Neuronal stem cell (in vitro differentiated cells): Measurements from ENCODE around the gene KRTAP5-6.
"Not testable (repeated sequence)": the region's sequence is repeated elsewhere in the genome, so short reads cannot be mapped to it uniquely, and the experiment has no call there.

Experiments
- DNase-seq: peaks from one replicate; pipeline ENCODE4 v3.0.0-alpha.2; 2013; ENCODE audit warnings: low spot score
- H2AFZ ChIP-seq: one replicate; pipeline ENCODE4 v1.6.1; 2013; ENCODE audit warnings: mild to moderate bottlenecking, low read length, inconsistent platforms
- H2AK5ac ChIP-seq: 2 replicates; pipeline ENCODE4 v1.6.1; 2013; ENCODE audit warnings: low read depth, mild to moderate bottlenecking, inconsistent platforms, low read length, moderate library complexity, mixed read lengths
- H2BK120ac ChIP-seq: 2 replicates; pipeline ENCODE4 v1.6.1; 2013; ENCODE audit warnings: low read depth, mild to moderate bottlenecking, inconsistent platforms, low read length, moderate library complexity, mixed read lengths
- H2BK12ac ChIP-seq: one replicate; pipeline ENCODE4 v1.6.1; 2013; ENCODE audit warnings: low read length, inconsistent platforms
- H2BK15ac ChIP-seq: 2 replicates; pipeline ENCODE4 v1.6.1; 2013; ENCODE audit warnings: mild to moderate bottlenecking, low read length, inconsistent platforms, mixed read lengths
- H2BK5ac ChIP-seq: one replicate; pipeline ENCODE4 v1.6.1; 2013; ENCODE audit warnings: inconsistent platforms, mild to moderate bottlenecking, low read length, moderate library complexity
- H3K14ac ChIP-seq: one replicate; pipeline ENCODE4 v1.6.1; 2013; ENCODE audit warnings: low read length, inconsistent platforms
- H3K18ac ChIP-seq: 2 replicates; pipeline ENCODE4 v1.6.1; 2013; ENCODE audit warnings: low read length, inconsistent platforms
- H3K23ac ChIP-seq: 2 replicates; pipeline ENCODE4 v1.6.1; 2013; ENCODE audit warnings: low read depth, mild to moderate bottlenecking, mixed read lengths, low read length, inconsistent platforms; ENCODE audit not compliant: poor library complexity
- H3K27ac ChIP-seq: replicated peaks from 3 replicates; pipeline ENCODE4 v1.5.1; 2013; ENCODE audit warnings: low read length, inconsistent platforms
- H3K27me3 ChIP-seq, 3 experiments: 2 replicates each; pipeline ENCODE4 v1.6.1; 2013; ENCODE audit warnings: low read length in 3 of 3, mild to moderate bottlenecking in 2 of 3, inconsistent platforms in 1 of 3, low read depth in 1 of 3, mixed read lengths in 1 of 3, moderate library complexity in 1 of 3; ENCODE audit not compliant: control insufficient read depth in 3 of 3, insufficient read depth in 3 of 3
- H3K36me3 ChIP-seq, 2 donors: replicated peaks in 1 of 2; 2 replicates each; pipeline ENCODE4 v1.6.1; 2013; ENCODE audit warnings: low read length in 2 of 2; ENCODE audit not compliant: control insufficient read depth in 2 of 2, insufficient read depth in 2 of 2
- H3K4ac ChIP-seq: 2 replicates; pipeline ENCODE4 v1.6.1; 2013; ENCODE audit warnings: inconsistent platforms, mild to moderate bottlenecking, low read length, moderate library complexity
- H3K4me1 ChIP-seq, 2 donors: 1 replicate in 1 of 2; 2 replicates in 1 of 2; pipeline ENCODE4 v1.6.1; 2013; ENCODE audit warnings: low read length in 2 of 2, low read depth in 1 of 2; ENCODE audit not compliant: control insufficient read depth in 2 of 2, insufficient read depth in 1 of 2
- H3K4me2 ChIP-seq: one replicate; pipeline ENCODE4 v1.6.1; 2013; ENCODE audit warnings: mild to moderate bottlenecking, low read length, inconsistent platforms; ENCODE audit not compliant: insufficient read depth, poor library complexity, severe bottlenecking
- H3K4me3 ChIP-seq, 2 donors: 2 replicates each; pipeline ENCODE4 v1.5.1; 2013; ENCODE audit warnings: low read length in 2 of 2, mild to moderate bottlenecking in 2 of 2, inconsistent platforms in 1 of 2, moderate library complexity in 1 of 2
- H3K79me1 ChIP-seq: one replicate; pipeline ENCODE4 v1.6.1; 2013; ENCODE audit warnings: low read depth, mild to moderate bottlenecking, inconsistent platforms, low read length, moderate library complexity
- H3K9ac ChIP-seq: one replicate; pipeline ENCODE4 v1.6.1; 2013; ENCODE audit warnings: mild to moderate bottlenecking, low read depth, low read length, inconsistent platforms; ENCODE audit not compliant: poor library complexity
- H3K9me3 ChIP-seq, 2 donors: replicated peaks in 1 of 2; 2 replicates each; pipeline versions ENCODE3 to v1.6.1; 2013; ENCODE audit warnings: low read length in 2 of 2, mild to moderate bottlenecking in 2 of 2, inconsistent platforms in 1 of 2, low read depth in 1 of 2, mixed read lengths in 1 of 2, moderate library complexity in 1 of 2; ENCODE audit not compliant: control insufficient read depth in 2 of 2, insufficient read depth in 1 of 2
- H4K8ac ChIP-seq: one replicate; pipeline ENCODE4 v1.6.1; 2013; ENCODE audit warnings: low read depth, mild to moderate bottlenecking, inconsistent platforms, low read length, moderate library complexity
- H4K91ac ChIP-seq: one replicate; pipeline ENCODE4 v1.6.1; 2013; ENCODE audit warnings: low read length, low read depth, mild to moderate bottlenecking, inconsistent platforms; ENCODE audit not compliant: poor library complexity
- WGBS, 2 donors: extraction: QIAGEN DNeasy Blood & Tissue Kit; methylation state at CpG; one replicate each; pipeline ENCODE4 v1.1.7; 2013; ENCODE audit warnings: missing lambda C conversion rate in 2 of 2, mixed read lengths in 1 of 2; ENCODE audit not compliant: insufficient read length in 2 of 2, insufficient replicate concordance in 1 of 2; ENCODE audit errors: extremely low coverage in 2 of 2; 5-methylcytosine and 5-hydroxymethylcytosine counted together

KRTAP5-6 gene

GRCh38 chr11:1669546-1670218 lies 27.3 kb upstream of the KRTAP5-6 start:
- WGBS, 2 donors: no CpG with 5 or more reads among the region's 21 CpGs

GRCh38 chr11:1670457-1670856 lies 26.5 kb upstream of the KRTAP5-6 start:
- H3K27me3 ChIP-seq: peaks cover 0 to 51% (median 0%) of the 10 kb centered on the region in 3 experiments
- not testable (repeated sequence) for H3K14ac ChIP-seq, H2AFZ ChIP-seq, H3K79me1 ChIP-seq, H2BK120ac ChIP-seq, H3K4ac ChIP-seq, H3K9ac ChIP-seq, H2BK12ac ChIP-seq, H3K4me2 ChIP-seq, H3K4me3 ChIP-seq, H3K18ac ChIP-seq, H3K9me3 ChIP-seq, H4K91ac ChIP-seq, H2BK5ac ChIP-seq, H3K27ac ChIP-seq, DNase-seq, H4K8ac ChIP-seq, H3K36me3 ChIP-seq
- no CpG with 5 or more reads among the region's 1 CpG for WGBS, 2 donors
- H2BK15ac ChIP-seq: peak overlapping the region; percentile 42
- peaks cover 0 to 17% of the 10 kb centered on the region in 2 donors for H3K4me1 ChIP-seq
- peak overlapping the region; percentile 63 for H2AK5ac ChIP-seq
- peak overlapping the region; percentile 38 for H3K23ac ChIP-seq

More at GRCh38 chr11:1669546-1670218, 27.3 kb upstream of the KRTAP5-6 start:
- no peak overlapping the region for H2BK15ac ChIP-seq
- no peak overlapping the region for H2AFZ ChIP-seq
- no peak overlapping the region for H3K9ac ChIP-seq
- no peaks in the 10 kb centered on the region for H3K36me3 ChIP-seq
- peak overlapping the region; percentile 3 for H3K18ac ChIP-seq
- no peak overlapping the region for H3K4ac ChIP-seq
- H4K8ac ChIP-seq: no peak overlapping the region
- peaks cover 0 to 43% (median 0%) of the 10 kb centered on the region in 3 experiments for H3K27me3 ChIP-seq
- H2AK5ac ChIP-seq: peak overlapping the region; percentile 2
- H3K27ac ChIP-seq: no peak overlapping the region
- H3K4me1 ChIP-seq: peaks cover 0 to 16% of the 10 kb centered on the region in 2 donors
- no peak overlapping the region for H3K14ac ChIP-seq
- no peak overlapping the region for H2BK5ac ChIP-seq
- H3K4me2 ChIP-seq: no peak overlapping the region
- H2BK120ac ChIP-seq: no peak overlapping the region
- no peaks in the 10 kb centered on the region for H3K79me1 ChIP-seq
- H3K4me3 ChIP-seq: no peak overlapping the region
- DNase-seq: no peak
- no peak overlapping the region for H4K91ac ChIP-seq
- H3K9me3 ChIP-seq: no peaks in the 10 kb centered on the region
- H2BK12ac ChIP-seq: no peak overlapping the region
- no peak overlapping the region for H3K23ac ChIP-seq

GRCh38 chr11:1670905-1671371 lies 26.1 kb upstream of the KRTAP5-6 start:
- Histone ChIP-seq H3K27me3 (peaks cover 0 to 55% (median 0%) of the 10 kb centered on the region in 3 experiments), H3K14ac (no peak overlapping the region), H3K23ac (peak overlapping the region; percentile 38), H3K4me2 (no peak overlapping the region), H3K9me3 (no peaks in the 10 kb centered on the region), H4K8ac (peak overlapping the region; percentile 100), H3K4me1 (peaks cover 0 to 19% of the 10 kb centered on the region in 2 donors), H2AK5ac (peak overlapping the region; percentile 63), H2AFZ (no peak overlapping the region), H2BK12ac (peak overlapping the region; percentile 78), H4K91ac (peak overlapping the region; percentile 98), H3K36me3 (no peaks in the 10 kb centered on the region), H3K9ac (peak overlapping the region; percentile 86), H3K79me1 (no peaks in the 10 kb centered on the region), H3K4ac (peak overlapping the region; percentile 99), H2BK15ac (peak overlapping the region; percentile 42), H2BK5ac (no peak overlapping the region), H2BK120ac (no peak overlapping the region), H3K4me3 (no peak overlapping the region), H3K27ac (no peak overlapping the region), H3K18ac (peak overlapping the region; percentile 71)
- WGBS, 2 donors: no CpG with 5 or more reads among the region's 11 CpGs
- DNase-seq: no peak

GRCh38 chr11:1671658-1672057 lies 25.3 kb upstream of the KRTAP5-6 start:
- Histone ChIP-seq H3K18ac (no peak overlapping the region), H3K4ac (no peak overlapping the region), H3K23ac (no peak overlapping the region), H3K79me1 (no peaks in the 10 kb centered on the region), H4K91ac (no peak overlapping the region), H2BK15ac (no peak overlapping the region), H3K4me1 (peaks cover 0 to 19% of the 10 kb centered on the region in 2 donors), H3K9ac (no peak overlapping the region), H2BK12ac (no peak overlapping the region), H3K4me3 (no peak overlapping the region), H2BK120ac (no peak overlapping the region), H3K36me3 (no peaks in the 10 kb centered on the region), H3K14ac (no peak overlapping the region), H4K8ac (no peak overlapping the region), H2BK5ac (no peak overlapping the region), H3K27me3 (peaks cover 0 to 55% (median 0%) of the 10 kb centered on the region in 3 experiments), H3K9me3 (no peaks in the 10 kb centered on the region), H3K27ac (no peak overlapping the region), H2AK5ac (no peak overlapping the region), H2AFZ (no peak overlapping the region), H3K4me2 (no peak overlapping the region)
- WGBS, 2 donors: no CpG with 5 or more reads among the region's 11 CpGs
- DNase-seq: no peak
